NCI-H345 treated with DMSO at 0.1 percent for 48 hours (cell line): ENCODE results near the gene C9orf50.
"Not testable (repeated sequence)": the region's sequence is repeated elsewhere in the genome, so short reads cannot be mapped to it uniquely, and the experiment has no call there.

Experiments used
- DNase-seq: peaks from one replicate; lab custom pipeline; 2025; ENCODE audit not compliant: unreplicated experiment; lab: John Stamatoyannopoulos, UW

C9orf50 gene, protein sequence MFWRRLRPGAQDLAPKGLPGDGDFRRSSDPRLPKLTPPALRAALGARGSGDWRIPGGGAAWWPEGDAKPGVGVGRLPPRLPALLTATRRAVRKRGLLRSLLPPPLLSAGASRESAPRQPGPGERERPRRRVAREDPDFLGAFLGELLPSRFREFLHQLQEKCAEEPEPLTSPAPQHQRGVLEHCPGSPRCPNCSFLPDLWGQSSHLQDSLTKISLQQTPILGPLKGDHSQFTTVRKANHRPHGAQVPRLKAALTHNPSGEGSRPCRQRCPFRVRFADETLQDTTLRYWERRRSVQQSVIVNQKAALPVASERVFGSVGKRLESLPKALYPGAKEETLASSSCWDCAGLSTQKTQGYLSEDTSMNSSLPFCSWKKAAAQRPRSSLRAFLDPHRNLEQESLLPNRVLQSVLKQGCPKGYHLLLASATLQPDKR

DNA sequence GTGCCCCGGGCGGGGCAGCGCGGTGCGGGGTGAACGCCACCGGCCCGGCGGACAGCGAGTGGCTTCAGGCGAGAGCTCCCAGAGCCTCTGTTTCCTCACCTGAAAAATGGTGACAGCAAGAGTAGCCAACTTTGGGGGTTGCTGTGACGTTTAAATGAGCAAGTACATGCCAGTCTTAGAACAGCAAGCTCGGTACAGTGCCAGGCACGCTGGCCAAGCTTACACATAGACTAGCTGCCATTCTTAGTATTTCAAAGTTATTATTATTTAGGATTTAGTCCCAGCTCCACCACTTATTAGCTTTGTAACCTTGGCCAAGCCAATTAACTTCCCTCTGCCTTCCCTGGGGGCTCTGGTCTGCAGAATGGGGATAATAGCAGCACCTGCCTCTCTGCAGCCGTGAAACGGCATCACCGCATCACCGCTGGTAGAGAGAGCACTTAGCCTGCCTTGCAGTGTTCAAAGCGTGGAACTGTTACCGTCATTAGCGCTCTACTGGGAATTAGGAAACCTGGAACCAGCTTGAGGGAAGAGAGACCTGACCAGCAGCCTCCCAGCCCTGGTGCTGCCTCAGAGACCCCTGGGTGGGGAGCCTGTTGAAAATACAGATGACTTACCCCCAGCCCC lies at the start of gene C9orf50:
C9orf50 (minus strand) TSS at position 433 of the 627 bp plus-strand sequence. CDS start 527 bp downstream, outside the sequence.
- DNase-seq = peak; percentile 22

DNA sequence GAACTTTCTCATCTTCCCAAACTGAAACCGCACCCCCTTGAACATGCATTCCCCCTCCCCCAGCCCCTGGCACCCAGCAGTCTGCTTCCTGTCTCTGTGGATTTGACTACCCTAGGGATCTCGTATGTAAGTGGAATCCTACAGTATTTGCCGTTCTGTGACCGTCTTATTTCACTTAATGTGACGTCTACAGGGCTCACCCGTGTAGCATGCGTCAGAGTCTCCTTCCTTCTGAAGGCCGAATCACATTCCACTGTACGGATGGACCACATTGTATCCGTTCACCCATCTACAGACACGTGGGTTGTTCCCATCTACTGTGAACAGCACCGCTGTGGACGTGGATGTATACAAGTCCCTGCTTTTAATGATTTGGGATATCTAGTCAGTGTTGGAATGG lies 49.0 kb upstream of the C9orf50 start:
- DNase-seq = no peak

DNA sequence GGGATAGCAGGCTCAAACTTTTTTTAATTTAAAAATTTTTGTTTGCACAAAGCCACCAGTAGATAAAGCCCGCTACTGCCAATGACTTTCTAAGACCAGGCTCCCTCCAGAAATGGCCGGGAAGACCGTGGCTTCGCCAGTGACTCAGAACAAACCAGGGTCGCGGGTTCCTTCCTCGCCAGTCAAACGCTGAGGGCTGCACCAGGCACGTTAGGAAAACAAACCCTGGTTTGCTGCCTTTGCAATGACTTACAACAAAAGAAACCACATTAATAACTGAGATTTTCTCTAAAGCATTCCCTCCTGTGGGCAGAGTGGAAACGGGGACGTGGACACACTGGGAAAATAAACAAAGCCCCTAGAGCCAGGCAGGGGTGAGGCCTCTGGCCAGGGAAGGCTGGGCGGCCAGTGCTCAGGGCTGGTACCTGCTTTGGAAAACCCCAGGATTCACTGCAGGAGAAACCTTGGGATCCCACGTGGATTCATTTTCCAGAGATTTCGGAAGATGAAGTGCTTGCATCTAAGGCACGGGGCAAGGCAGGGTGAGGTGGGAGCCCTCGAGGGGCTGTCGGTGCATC lies 48.3 kb upstream of the C9orf50 start:
- no peak for DNase-seq

DNA sequence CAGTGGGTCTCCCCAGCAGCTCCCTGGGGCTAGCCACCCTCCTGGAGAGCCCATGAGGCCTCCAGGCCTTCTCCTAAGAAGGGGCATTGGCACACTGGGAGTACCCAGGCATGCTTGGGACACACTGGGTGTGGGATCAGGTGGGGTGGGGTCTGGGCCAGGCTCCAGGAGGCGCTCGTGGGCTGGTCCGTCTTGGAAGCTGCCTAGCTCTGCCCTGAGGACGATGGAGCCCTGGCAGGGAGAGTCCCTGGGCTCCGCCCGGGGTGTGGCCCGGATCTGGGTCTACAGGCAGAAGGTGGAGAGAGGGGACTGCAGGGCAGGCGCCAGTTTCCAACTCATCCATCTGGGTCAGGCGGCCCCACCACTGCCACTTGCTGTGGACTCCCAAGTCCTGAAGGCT lies 46.9 kb upstream of the C9orf50 start:
- DNase-seq = no peak

DNA sequence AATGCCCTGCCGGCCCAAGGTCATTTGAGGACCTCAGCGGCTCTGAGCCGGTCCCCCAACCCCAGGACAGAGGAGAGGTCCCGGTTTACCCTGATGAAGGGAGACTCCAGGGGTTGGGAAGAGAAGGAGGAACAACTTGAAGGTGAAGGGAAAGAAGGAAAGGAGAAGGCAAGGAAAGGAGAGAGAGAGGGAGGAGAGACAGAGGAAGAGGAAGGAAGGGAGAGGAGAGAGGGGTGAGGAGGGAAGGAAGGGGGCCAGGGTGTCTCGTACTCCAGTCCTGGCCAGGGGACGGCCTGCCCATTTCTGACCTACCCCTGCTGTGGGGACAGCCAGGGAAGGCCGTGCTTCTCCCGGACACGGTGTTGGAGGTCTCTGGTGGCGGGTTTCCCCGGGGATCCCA lies 46.5 kb upstream of the C9orf50 start:
- no peak for DNase-seq

DNA sequence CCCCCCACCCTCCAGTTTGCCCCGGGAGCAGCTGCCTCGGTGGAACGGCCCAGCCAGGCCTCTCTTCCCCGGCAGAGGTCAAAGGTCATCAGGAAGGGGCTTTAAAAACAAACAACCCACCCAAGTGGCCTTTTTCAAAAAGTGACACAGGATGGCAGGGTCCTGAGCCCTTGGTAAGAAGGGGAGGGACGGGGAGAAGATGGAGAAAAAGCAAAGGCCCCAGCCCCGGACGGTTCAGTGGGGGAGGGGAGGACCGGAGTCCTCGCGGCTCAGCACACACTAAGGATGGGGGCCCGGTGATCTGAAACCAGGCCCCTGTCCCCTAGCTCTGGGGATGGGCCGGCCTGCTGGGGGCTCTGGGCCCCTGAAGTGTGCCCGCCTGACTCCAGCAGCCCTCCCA lies 45.7 kb upstream of the C9orf50 start:
- no peak for DNase-seq

DNA sequence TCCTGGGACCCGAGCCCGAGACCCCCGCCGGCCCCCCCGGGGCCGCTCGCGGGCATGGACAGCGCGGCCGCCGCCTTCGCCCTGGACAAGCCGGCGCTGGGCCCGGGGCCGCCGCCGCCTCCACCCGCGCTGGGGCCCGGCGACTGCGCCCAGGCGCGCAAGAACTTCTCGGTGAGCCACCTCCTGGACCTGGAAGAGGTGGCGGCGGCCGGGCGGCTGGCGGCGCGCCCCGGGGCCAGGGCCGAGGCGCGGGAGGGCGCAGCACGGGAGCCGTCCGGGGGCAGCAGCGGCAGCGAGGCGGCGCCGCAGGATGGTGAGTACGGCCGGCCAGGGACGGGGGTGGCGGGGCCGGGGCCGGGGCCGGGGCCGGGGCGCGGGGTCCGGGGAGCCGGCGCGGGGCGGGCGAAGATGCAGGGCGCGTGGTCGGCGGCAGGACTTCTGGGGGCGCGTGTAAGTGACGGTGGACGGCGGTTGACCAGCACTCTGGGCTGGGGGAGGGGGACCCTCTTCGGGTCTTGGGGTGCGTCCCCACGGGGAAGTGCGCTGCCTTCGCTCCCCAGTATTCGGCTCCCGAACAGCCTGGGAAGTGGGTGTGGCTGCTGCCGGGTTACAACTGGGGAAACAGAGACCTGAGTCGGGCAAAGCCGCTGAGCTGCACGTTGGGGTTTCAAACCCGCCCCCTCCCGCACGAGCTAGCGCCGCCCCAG lies 45.1 kb upstream of the C9orf50 start:
- DNase-seq = no peak

DNA sequence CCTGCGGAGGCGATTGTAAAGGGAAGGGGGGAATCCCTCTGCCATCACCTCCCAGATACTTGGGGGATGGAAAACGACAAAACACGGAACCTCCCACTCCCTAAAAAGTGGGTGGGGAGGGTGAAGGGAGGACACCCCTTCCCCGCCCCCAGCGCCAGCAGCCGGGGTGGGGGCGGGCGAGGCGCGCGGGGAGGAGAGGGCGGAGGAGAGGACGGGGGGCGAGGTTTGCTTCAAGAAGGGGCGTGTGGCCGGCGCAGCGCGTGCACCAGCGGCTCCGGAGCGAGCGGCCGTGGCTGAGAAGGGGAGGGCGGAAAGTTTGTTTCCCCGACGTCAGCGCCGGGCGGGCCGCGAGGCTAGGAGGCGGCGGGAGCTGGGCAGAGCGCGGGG lies 44.5 kb upstream of the C9orf50 start, which contains the start of gene PRRX2:
PRRX2 (plus strand) TSS at position 259 of the 387 bp plus-strand sequence. CDS start 221 bp downstream, outside the sequence.
- no peak for DNase-seq

DNA sequence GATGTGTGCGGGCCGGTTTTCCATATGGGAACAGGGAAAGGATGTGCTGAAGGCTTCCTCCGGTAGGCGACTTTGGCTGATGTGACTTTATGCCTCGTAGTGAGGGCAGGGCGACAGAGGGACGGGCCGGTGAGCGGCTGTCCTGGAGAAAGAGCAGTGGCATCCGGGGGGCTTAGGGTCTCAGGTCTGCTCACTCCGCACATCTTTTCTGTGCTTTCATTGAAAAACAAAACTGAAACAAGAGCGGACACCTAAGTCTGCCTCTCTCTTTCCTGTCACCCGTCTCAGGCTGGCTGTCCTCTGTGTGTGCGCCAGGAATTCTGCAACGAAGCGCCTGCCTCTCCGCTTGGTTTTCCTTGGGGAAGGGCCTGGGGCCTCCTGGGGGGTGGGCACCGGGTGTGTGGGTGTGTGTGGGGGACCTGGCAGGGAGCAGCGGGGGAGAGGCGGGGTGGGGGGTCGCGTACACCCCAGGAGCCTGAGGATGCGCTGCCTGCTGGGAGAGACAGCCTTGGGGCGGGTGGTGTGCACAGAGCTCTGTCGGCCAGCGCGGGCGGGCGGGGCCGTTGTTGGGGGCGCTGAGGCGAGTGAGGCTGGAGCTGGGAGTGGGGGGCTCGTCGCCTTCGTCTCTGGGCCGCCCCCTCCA lies 44.0 kb upstream of the C9orf50 start:
- DNase-seq = no peak

DNA sequence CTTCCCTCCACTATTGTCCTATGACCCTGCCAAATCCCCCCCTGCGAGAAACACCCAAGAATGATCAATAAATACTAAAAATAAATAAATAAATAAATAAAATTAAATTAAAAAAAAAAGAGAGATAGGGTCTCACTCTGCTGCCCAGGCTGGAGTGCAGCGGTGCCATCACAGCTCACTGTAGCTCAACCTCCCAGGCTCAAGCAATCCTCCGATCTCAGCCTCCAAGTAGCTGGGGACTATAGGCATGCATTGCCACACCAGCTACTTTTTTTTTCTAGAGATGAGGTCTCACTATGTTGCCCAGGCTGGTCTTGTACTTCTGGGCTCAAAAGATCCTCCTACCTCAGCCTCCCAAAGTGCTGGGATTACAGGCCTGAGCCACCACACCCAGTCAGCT lies 41.3 kb upstream of the C9orf50 start:
- DNase-seq = not testable (repeated sequence)

DNA sequence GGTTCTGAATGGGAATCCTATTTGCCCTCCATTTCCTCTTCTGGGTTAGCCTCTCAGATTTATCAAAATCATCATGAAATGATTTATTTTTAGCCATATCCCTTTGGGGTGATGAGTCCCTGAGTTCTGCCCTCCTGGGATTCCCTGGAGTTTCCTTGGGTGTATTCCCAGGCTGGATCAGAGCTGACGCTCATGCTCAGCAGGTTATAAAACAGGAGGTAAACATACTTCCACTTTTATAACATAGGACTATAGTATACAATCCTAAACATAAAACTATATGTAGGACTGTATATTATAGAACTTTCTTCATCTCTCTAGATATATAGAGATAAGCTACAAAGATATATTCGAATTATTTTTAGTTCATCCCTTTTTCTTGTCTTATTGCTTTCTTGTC lies 40.1 kb upstream of the C9orf50 start:
- no peak for DNase-seq

DNA sequence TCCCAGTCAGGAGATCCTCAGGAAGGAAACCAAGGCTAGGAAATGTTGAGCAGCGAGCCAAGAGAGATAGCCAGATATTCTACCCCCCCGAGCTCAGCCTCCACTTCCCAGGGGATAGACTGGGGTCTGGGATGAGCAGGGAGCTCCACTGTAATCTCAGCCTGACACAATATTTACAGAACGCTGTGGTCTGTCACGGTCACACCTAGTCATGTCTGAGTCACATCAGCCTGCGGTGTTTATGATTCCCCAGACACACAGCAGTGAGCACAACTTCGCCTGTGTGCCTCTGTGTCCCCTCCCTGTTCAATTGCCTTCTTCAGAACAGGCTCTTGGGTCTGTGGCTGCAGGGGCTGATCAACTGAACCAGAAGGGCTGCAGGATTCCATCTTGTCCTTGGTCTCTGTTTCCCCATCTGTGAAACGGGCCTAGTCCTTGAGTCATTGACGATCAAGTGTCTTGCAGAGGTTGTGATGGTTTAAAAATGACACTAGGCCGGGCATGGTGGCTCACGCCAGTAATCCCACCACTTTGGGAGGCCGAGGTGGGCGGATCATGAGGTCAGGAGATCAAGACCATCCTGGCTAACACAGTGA lies 36.0 kb upstream of the C9orf50 start:
- DNase-seq = no peak

DNA sequence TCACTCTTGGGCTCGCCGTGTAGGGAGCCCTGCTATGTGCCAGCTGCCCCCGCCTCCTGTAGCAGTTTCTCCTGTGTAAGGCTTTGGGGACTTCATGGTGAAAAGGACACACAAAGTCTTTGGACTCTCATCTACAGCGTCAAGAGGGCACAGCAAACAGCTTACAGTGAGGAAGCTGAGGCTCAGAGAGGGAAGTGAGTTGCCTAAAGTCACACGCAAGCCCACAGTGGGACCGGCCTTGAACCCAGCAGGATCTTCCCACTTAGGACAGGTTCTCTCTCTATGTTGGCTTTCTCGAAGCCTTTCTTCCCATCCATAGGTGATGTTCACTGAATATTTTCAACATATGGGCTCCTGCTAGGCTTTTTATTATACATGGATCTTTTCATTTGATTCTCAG lies 34.8 kb upstream of the C9orf50 start:
- DNase-seq = no peak

DNA sequence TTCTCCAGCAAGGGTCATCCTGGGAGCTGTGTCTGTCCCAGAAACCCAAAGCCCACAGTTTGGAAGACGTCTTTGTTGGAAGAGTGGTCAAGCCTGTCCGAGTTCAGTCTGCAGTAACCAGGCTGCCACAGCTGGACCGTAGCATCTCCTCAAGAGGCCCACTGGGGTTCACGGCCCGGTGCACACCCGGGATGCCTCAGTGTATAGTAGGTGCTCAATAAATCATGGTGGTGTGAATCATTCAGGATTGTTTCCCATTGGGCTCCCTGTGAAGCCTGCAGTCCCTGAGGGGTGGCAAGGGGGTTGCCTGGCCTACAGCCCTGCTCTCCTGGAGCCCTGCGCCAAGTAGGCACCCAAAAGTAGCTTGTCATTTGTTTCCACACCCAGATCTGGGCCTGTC lies 34.3 kb upstream of the C9orf50 start:
- no peak for DNase-seq

DNA sequence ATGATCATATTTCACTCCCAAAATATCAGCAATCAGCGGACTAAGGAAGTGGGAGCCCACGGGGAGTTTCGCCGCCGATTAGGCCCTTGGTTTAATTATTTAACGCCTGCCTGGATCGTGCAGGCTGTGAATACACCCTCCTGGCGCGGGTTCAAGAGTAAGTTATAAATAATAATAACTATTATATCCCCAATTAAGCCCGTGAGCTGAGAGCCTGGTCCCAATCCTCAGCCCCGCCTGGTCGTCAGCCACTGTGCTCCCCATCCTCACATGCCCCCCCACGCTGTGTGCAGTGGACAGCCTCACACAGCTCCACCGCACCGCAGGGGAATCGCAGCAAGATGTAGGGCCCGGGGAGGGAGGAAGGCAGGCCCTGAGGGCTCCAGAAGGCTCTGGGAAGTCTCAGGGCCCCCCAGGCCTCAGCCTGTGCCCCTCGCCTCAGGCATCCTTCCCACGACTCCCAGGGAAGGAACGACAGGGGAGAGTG lies 33.7 kb upstream of the C9orf50 start:
- DNase-seq = no peak

DNA sequence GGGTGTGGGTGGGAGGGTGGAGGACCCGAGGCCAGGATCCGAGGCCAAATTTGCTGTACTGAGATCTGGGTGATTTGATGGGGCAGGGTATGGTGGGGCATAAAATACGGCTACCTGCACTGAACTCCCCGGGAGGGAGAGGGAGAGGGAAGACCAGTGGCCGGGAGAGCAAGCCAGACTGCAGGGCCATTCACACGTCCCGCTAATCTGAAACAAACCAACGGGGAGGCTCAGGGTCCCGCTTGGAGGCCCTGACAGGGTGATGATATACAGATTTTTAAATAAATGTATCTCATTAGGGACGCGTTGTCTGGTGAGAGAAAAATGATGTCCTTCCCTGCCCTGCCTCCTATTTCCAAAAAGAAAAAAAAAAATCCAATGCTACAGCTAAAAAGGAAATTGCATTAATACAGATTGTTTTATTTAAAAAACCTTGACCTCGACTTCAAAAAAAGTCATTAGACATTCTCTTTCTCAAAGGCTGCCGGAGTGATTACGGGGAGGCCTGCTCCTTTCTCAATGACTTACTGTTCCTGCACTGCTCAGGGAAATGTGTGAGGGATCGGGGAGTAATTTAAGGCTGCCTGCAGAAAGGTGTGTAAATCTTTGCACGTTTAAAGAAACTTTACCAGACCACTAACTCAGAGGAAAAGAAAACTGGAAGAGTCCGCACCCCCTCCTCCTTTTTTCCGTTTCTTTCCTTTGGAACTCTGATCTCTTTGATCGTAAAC lies 33.1 kb upstream of the C9orf50 start:
- no peak for DNase-seq

DNA sequence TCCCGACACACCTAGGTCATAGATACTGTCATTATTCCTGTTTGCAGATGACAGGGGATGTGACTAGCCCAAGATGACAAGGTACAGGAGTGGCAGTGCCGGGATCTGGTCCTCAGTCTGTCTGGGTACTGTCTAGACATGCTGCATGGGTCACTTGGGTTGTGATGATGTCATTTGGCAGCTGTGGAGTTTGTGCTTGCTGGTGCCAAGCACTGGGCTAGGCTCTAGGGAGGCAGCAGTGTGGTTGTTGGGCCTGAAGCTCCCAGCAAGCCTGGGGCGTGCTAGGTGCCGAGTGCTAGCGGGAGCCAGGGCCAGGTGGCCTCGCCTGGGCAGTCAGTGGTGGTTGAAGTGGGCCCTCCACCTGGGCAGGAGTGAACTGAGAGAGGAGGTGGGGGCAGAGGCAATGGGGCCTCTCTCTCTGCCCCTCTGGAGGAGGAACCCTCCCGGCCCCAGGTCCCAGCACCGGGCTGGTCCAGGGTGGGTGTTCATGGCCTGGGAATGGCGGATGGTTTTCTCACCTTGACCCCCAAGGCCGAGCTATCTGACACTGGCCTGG lies 29.9 kb upstream of the C9orf50 start:
- no peak for DNase-seq

DNA sequence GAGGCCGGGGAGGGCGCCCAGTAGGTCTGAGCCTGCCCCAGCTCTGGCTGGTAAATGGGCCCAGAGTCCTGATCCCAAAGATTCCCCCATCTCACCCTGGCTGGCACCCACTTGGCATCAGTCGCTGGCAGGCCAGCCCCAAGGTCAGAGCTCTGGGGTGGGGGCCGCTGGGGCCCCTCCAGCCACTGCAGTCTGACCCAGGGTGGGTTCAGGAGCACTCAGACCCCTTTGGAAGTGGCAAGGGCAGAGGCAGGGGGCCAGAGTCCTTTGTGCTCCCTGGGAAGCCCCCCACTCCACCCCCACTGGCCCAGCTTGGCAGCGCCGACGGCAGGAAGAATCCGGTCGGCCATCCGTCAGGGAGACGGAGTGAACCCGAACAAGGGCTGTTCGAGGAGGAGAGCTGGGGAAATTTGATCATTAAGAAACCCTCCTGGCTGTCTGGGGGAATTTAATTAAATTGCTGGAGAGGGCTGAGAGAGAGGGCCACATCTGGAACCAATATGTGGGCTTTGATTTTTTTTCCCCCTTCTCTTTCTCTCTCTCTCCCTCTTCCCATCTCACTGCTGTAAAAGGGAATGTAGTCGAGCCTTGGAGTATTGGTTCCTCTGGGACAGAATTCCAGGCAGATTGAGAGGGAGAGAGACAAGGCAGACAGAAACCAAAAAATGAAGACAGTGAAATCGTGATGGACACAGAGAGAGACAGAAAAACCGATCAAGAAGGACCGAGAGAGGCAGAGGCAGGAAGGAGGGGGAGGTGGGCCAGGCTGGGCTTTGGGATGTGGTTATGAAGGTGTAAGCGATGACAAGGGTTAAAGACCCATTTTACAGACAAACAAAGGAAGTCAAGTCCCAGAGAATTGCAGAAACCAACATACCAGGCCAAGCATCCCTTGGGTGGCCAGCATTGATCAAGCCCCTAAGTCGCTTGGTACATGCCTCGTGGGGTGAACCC lies 29.1 kb upstream of the C9orf50 start:
- no peak for DNase-seq
